A549 treated with ZK216348 at 1 μM for 4 hours (cell line): ENCODE data around the gene COQ8B. TPM values are rescaled to one million over a fixed set of nuclear protein-coding genes. Genes with fewer than 3 reads are reported as not detected.

Source experiments
- total RNA-seq: library from RNA; stranded (reverse); fragments of 200-300 nt; extraction: Qiagen RNA extraction; gene quantifications from 5 replicates; pipeline ENCODE4 v1.2.3, GENCODE V29; 2022; ENCODE audit warnings: low read depth

The COQ8B gene
- 53.2 to 88.6 TPM (median 87.2 TPM) in 5 replicates for total RNA-seq

DNA sequence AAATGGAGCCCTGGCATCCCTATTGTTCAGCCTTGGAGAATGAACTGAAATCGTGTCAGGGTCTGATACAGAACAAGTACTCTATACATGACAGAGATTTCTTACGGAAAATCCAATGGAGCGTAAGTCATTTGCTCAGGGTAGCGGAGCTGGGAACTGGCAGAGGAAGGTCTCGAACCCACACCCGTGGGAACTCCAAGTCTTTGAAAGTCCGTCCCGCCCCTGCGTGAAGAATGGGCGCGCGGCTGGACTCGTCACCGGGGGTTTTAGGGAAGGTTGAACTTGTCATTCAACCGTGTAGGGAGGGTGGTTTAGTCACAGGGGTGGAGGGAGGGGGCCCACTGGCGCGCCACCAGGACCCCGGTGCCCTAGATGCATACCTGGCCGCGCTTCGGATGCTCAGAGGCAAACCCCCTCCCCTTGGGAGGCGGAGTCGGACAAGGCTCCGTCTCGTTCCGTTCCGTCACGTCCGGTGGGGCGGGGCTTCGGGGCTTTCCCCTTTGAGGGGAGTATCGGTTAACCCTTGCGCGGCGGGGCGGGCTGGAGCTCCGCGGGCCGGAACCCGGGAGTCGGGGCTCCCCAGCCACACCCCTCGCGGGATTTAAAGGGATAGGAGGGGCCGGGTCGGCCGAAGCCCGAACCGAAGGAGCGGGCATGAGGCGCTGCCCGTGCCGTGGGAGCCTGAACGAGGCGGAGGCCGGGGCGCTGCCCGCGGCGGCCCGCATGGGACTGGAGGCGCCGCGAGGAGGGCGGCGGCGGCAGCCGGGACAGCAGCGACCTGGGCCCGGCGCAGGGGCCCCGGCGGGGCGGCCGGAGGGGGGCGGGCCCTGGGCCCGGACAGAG lies at the start of gene COQ8B, which contains the start of gene ITPKC:
Gene COQ8B (minus strand): TSS at position 405 of the 843 bp plus-strand sequence. CDS start 2,254 bp downstream, outside the sequence.
Gene ITPKC (plus strand): TSS at position 631 of the 843 bp plus-strand sequence. CDS start 24 bp downstream, at position 655.

DNA sequence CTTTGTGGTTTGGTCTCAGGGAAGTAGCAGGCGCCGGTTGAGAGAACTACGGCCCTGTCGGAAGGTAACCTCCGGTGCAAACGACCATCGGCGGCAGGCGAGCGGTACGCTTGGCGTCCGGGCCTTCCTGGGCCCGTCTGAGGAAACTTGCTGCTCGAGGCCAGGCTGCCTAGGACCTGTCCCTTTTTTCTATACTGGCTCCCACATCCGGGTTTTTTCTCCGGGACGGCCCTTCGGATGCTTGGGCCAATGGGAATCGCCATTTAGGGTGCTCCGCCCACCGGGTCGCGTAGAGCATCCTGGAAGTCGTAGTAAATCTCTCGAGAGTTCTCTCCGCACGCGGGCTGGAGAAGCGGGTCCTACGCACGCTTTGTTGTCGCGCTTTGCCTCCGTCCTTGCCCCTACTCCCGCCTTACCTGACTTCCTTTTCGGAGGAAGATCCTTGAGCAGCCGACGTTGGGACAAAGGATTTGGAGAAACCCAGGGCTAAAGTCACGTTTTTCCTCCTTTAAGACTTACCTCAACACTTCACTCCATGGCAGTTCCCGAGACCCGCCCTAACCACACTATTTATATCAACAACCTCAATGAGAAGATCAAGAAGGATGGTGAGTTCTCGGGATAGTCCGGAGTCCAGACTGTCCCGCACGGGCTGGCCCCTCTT lies 34.3 kb upstream of the COQ8B start, which contains the start of gene SNRPA:
Gene SNRPA (plus strand): TSS at position 330 of the 664 bp plus-strand sequence. CDS start 206 bp downstream, at position 536.

DNA sequence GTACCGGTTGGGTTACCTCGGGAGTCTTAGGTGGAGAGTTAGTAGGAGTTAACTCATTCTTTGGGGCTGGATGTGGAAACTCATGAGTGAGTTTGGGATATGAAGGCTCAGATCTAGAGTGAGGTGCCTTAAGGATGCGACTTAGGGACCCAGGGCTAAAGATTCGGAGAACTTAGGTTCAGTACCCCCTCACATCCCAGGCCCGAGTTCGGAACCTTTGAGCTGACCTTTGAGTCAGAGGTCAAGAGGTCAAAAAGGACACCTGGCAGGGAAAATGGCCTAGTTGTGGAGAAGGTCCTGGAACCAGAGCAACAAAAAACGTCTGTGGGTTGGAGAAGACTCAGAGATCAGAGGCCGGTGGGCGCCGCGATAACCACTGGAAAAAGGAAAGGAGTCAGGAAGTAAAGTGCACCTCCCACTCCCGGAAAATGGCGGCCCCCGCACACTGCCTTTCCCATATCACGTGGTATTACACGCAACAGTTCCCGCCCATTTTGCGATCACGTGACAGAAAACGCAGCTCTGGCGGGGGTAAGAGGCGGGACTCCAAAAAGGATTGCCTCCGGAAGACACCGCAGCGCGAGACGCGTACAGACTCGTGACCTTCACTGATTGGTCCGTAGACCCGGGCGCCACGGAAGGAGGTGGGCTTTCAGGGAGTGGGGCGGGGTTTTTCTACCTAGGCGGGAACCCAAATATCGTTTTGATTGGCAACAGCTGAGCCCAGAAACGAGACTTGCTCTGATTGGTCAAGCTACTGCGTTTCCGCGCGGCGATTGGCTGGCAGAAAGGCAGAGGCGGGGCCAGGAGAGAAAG lies 33.6 kb upstream of the COQ8B start, which contains the start of gene ACTMAP:
Gene ACTMAP (minus strand): TSS at position 420 of the 816 bp plus-strand sequence. CDS start 674 bp downstream, outside the sequence.

DNA sequence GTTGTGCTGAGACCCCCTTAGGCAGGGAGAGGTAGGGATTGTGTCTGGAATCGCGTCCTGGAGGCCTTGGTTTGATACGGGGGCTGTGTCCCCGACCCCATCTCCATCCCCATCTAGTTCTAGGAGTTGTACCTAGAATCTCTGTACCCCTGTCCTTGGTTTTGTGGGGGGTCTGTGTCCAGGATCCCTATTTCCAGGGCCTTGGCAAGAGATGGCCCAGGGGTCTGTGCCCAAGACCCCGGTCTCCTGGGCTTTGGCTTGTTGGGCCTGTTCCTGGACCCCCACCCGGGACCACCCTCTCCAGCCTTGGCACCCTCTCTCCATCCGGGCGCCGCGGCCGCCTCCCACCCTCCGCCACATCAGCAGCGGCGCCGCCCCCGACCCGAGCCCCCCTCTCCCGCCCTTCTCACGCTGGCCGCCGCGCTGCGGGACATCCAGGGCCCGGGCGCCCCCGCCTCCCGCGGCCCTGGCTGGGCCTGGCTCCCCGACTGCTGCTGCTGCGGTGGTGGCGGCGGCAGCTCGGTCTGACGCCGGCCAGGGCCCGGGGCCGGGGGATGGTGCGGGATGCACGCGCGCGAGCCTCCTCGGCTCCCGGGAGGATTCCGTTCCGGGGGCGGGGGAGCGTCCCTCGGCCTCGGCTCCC lies 26.5 kb downstream of the COQ8B start, which contains the start of gene NUMBL:
Gene NUMBL (minus strand): TSS at position 602 of the 643 bp plus-strand sequence. CDS start 168 bp downstream, at position 434.

Other genes with a start within 250 kb of the COQ8B start
- 0.55 to 1.2 TPM (median 0.71 TPM) in 5 replicates for gene SPTBN4, start 249.9 kb downstream of the COQ8B start, total RNA-seq
- gene SHKBP1, start 140.0 kb downstream of the COQ8B start, total RNA-seq, result 81.7 to 154 TPM (median 141 TPM) in 5 replicates
- gene LTBP4, start 115.5 kb downstream of the COQ8B start, total RNA-seq, result 31.7 to 70.4 TPM (median 60.7 TPM) in 5 replicates
- gene NUMBL, start 26.2 kb downstream of the COQ8B start, total RNA-seq, result 42.3 to 77.6 TPM (median 74.4 TPM) in 5 replicates
- gene ITPKC, start 226 bp upstream of the COQ8B start, total RNA-seq, result 18.3 to 29.6 TPM (median 27.3 TPM) in 5 replicates
- 13.2 to 20.0 TPM (median 18.7 TPM) in 5 replicates for gene ACTMAP, start 33.6 kb upstream of the COQ8B start, total RNA-seq
- gene SNRPA, start 34.3 kb upstream of the COQ8B start, total RNA-seq, result 153 to 193 TPM (median 158 TPM) in 5 replicates
- not detected in 5 replicates for gene MIA, start 58.6 kb upstream of the COQ8B start, total RNA-seq
- 11.4 to 20.7 TPM (median 18.1 TPM) in 5 replicates for gene RAB4B, start 61.4 kb upstream of the COQ8B start, total RNA-seq
- 59.6 to 101 TPM (median 96.2 TPM) in 5 replicates for gene EGLN2, start 82.3 kb upstream of the COQ8B start, total RNA-seq
- not detected in 5 replicates for gene CYP2A6, start 133.6 kb upstream of the COQ8B start, total RNA-seq
- gene CYP2A7, start 165.3 kb upstream of the COQ8B start, total RNA-seq, result not detected in 5 replicates